Stimulated activated naive CD4-positive, alpha-beta T cell (primary cell): ENCODE measurements around the gene LRRC3B.

Source experiments
- DNase-seq, 6 experiments: peaks; one replicate each; lab custom pipeline; 2025; lab: John Stamatoyannopoulos, UW

The LRRC3B gene

DNA sequence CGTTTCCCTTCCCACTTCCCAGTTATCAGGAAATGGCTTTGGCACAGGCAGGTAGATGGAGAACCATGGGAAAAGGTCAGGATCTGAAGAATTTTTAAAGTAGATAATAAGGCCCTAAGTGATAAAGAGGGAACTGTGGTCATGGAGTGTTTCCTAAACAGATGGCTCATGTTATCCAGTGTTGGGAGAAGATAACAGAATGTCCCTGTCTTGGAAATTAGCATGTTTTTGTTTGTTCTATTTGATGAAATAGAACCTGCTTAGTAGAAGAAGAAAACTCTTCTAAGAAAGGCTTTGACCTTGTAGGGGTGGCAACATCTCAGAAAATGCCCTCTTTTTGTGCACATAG lies 8.8 kb downstream of the LRRC3B start:
- no peak for DNase-seq

DNA sequence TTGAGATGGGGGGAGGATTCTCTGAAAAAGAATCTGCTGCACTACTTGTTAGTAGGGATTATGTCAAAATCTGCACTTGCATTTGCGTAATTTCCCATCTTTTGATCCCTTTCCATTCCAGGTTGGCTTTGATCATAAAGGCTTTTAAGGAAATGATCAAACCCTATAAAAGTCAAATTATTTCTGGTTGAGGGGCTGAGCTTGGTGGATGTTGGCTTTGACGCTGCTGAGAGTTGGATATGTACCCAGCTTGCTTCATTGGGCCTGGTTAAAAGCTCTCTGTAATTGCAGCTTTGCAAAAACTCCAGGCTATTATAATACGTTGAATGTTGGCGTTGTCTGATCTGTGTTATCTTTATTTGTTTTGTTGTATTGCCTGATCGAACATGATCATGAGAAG lies 12.0 kb downstream of the LRRC3B start:
- DNase-seq = no peak

DNA sequence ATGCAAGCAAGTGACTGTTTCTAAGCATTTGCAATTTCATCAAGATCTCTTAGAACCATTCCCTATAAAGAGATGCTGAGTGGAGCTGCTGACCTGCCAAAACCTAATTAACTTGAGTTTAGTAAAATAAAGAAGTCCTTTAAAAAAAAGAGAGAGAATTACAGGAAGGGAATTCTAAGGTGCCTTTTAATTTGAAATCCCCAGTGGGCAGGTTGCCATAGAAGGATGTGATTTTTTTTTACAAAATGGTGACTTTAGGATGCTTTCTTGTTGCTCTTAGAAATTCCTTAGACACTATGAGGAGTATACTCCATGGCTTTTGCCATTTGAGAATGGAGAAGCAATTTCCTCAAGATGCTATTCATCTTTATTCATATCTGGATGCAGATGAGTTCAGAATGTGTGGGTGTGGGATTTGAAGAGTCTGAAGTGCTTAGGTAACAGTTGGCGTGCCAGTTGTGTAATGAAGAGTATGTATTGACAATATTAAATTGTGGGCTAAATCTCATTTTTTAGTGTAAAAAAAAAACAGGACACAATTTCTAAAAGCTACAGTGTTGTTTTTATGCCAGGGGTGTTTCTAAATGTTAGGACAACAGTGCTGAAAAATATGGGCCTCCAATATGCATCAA lies 13.6 kb downstream of the LRRC3B start:
- no peak for DNase-seq

DNA sequence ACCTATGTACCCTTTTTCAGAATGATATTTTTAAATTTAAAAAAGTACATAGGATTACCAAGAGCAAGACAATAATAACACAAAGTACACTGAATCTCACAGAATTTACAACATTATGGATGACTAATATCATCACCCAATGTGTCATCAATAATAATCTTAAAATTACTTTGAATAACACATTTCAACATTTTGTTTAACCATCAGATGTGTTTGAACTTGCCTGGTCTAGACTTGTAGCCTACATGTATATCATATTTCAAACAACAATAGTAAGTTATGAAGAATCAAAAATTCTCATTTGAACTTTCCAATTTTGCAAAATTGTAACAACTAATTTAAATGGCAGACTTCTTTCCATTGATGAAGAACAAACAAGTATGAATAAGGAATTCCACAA lies 15.1 kb downstream of the LRRC3B start:
- no peak for DNase-seq

DNA sequence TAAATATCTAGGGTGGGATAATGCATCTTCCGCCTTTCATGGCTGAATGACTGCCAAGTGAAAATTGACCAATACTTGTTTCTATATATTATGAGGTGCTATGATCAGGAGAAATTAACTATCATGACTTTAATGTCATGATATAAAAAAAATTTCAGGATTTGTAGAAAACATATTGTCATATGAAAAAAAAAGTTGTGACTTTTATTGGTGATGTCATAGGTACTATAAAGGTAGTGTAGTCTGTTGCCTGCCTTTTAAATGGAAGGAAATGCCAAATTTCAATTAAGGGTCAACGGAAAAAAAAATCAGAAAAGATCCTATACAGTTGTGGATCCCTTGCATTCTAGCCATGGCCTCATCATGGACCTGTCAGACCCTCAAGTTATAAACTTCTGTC lies 15.5 kb downstream of the LRRC3B start:
- no peak for DNase-seq

DNA sequence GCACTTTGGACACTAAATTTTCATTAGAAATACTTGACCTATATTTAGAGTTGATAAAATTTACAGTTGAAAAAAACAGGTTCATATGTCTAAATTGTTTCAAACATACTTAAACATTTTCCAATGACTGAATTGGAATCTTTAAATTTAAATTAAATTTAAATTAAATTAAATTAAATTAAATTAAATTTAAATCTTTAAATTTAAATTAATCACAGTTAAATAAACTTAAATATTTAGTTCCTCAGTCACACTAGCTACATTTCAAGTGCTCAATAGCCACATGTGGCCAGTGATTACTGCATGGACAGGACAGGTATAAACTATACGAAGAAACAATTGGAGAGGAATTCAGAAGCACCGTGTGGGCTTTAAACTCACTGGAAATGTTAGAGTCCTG lies 16.8 kb downstream of the LRRC3B start:
- no peak for DNase-seq

DNA sequence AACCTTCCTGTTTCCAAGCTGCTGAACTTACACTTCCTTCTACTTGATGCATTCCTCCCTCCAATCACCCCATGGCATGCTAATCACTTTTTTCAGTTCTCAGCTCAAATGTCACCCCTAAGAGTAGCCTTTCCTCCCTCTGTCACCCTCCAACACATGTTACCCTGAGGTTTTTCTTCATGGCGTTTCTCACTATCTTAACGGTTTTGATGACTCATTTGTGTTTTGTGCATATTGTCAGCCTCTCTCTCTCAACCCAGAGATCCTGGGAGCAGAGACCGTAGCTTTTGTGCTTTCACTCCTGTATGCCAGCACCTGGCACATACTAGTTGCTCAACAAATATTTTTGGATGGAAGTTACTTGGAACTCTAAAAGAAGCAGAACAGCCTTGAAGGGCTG lies 24.5 kb downstream of the LRRC3B start:
- no peak for DNase-seq

DNA sequence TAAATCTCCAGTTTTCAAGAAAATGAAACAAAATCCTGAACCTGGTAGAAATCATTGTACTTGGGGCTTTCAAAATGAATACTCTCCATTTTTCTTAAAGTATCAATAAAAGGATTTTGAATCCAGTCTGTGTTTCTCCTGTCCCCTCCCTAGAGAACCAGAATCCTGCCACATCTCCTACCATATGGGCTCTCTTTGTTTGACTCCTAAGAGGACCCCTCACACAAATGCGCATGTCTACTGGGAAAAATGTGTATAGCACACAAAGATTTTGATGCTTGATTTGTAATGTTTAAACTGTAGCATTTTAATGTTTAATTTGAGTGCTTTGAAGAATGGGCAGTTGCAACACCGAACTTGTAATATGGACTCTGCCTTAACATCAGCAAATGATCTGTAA lies 25.9 kb downstream of the LRRC3B start:
- DNase-seq = no peak

DNA sequence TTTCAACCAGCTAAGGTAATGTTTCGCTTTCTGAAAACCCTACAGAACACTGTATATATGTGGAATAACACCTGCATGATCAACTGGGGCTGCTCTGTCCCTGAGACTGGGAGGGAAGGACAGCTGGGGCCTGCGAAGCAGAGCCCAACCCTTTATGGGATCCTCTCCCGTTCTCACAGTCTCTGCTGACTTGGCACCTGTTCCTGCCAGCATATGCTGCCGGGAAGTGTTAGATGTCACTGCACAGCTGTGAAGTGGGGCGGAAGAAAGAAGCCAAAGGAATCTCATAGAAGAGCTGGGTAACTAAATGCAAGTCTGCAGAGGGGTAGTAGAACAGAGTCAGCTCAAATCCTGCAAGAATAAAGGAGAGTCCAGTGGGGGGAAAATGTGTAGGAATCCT lies 29.6 kb downstream of the LRRC3B start:
- no peak for DNase-seq

DNA sequence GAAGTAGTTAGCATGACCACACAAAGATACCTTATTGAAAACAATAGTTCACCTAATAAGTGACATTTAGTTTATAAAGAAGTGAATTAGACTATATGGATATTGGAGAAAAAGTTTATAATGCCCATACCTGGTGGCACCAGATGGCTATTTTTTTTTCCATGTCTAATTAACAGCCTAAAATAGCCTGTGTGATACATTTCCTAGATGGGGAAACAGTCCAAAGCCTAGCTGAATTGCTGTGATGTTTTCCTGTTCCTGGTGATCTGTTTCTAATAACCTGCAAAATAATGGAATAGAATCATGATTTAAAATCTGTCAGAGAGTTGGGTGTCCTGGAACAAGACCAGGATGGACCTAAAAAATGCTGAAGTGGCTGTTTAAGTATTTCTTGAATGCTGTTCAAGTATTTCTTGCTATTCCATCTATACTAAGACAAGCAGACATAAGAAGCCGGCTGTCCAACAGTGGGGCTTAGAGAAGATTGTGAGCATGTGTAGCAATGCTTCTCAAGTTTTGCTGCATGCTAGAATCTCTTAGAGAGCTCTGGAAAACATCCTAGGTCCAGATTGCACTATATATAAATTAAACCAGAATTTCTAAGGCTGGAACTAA lies 31.3 kb downstream of the LRRC3B start:
- no peak for DNase-seq

DNA sequence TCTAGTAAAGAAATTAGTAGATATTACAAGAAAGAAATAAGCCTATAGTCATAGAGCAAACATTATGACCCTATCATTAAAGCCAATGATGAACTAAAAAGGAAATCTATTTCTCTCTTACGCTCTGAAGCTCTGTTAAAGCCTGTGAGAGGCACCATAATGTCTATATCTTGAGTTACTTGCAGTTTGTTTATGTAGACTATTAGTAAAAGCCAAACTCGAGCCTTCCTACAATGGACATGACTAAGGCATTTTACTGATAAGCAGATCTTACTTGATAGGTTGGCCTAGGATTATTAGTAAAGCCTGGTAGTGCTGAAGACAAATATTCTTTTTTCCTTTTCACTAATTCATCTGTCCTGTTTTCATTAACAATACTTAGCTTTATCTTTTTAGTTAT lies 32.7 kb downstream of the LRRC3B start:
- DNase-seq = no peak

DNA sequence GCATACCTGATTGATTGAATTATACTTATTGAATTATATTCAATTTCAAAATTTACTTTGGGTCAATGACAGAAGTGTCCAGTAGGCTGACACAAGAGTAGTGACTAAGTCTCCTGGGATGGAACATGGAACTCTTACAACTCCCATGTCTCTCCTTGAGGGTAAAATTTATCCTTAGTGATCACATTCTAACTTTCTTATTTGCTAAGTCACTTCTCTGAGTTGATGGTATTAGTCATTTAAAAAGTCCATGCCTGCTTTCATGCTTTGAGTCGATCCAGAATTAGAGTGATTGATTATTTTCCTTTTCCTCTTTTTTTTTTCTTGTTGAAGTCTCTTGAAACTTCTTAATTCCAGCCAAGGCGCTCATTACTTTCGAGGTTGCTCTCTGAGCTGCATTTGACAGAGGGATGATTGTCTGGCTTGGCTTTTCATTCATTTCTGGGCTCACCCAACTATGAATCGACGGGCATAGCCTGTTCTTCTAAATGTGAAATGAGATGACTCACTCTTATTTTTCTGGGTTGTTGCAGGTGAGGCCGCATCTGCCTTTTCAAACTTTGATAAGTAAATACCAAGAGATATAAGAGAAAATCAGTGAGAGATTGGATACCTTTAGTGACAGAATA lies 34.9 kb downstream of the LRRC3B start:
- DNase-seq = no peak

DNA sequence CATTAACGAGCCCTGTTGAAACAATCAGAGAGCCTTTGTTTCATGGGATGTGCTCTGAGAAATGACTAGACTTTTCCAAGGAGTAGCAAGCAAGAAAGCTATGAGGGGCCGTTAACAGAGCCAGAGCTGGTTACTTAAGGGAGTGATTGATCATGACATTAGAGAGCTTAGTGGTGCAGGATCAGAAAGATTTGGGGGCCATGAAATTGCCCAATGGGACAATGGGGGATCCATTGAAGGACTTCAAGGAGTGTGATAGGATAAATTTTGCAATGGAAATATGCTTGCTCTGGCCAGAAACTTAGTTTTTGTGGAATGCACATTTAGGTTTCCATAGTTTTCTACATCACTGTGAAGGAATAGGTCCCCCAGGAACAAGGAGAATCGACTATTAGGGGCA lies 45.6 kb downstream of the LRRC3B start:
- no peak for DNase-seq

DNA sequence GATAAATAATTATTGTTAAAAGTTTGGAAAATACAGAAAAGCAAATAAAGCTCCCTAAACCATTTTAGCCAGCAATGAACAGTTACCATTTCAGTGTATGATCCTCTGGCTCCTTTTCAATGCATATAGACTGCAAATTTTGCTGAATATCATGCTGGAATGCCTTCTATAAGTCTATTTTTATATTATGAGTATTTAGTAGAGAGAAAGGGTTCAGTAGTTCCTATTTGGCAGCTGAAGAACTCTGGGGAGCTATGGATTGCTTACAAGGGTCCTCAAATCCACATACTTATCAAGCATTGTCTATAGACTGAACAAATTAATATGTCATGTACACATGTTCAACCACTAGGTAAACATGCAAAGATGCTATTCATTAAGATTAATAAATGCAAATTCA lies 46.1 kb downstream of the LRRC3B start:
- DNase-seq = no peak

DNA sequence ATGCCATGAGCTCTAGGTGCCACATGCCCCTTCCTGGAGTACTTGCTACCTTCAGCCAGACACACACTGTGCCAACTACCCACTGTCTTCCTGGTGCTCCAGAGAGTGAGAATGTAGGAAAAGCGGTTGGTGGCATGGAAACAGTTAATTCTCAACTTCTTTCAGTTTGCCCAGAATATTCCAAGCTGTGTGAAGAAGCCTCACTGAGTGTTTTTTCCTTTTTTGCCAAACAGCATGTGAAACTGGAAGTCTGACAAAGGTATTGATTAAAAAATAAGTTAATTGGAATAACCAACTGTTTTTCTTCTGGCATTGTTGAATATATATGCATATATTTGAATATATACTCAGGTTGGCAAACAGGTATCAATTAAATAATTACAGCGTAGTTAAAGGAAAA lies 52.8 kb downstream of the LRRC3B start:
- DNase-seq = no peak

DNA sequence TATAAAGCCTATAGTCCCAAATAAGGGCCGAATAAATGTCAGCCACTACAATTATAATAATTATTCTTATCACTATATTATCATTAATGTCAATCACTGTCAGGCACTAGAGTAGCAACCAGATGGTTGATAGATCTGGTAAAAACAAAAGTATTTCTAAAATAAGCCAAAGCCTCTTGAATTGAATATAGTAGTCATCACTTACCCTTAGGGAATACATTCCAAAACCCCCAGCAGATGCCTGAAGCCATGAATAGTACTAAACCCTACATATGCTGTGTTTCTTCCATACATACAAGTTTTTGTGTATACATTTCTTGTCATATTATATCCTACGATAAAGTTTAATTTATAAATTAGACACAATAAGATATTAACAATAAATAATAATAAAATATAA lies 59.1 kb downstream of the LRRC3B start:
- DNase-seq = no peak

DNA sequence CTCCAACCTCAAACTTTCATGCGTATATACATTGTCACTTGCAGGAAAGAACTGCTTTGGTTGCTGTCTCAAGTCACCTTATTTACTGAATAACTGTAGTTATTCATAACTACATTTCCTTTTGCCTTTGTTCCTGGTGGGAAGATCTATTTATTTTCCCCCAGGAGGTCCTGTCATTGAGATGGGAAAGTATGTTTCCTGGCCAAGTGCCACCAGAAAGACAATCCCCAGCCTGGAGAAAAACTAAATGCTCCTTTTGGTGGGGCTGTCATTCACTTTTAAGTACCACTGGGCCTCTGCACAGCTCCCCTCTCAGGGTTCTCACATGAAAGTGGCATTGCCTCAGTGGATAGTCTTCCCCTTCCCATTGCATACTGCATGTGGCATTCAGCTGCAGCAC lies 59.8 kb downstream of the LRRC3B start:
- no peak for DNase-seq

DNA sequence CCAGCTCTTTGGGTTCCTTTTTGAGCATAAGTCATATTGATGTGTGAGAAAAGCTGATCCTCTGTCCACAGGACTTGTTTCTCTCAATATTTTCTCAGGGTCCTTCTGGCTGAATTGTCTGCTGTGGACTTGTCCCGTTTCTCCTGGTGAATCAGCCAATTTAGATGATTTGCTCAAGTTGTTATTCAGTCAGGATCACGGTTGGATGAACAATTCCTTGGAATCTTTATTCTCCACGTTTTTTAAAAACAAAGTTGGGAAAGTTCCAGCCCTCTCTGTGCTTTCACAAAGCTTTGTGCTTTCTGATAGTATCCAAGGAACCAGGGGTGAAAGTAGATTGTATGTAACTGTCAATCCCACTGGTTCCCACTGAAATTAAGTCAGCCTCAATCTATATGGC lies 61.3 kb downstream of the LRRC3B start:
- no peak for DNase-seq

DNA sequence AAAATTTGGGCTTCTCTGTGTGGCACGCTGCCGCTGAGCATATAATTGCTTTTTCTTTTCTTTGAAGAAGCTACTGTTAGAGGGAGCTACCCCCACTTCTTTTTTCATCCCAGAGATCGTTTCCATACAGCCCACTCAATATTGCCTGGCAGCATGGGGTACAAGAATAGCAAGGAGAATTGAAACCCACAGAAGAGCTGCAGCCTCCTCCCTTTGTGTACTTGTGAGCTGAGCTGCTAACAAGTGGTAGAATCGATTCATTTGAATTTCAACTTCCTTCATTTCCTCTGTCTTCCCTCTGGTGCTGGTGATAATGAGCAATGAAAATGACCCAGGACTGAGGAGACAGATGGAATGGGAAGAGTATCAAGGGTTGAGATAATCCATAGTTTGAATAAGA lies 64.9 kb downstream of the LRRC3B start:
- DNase-seq = no peak

DNA sequence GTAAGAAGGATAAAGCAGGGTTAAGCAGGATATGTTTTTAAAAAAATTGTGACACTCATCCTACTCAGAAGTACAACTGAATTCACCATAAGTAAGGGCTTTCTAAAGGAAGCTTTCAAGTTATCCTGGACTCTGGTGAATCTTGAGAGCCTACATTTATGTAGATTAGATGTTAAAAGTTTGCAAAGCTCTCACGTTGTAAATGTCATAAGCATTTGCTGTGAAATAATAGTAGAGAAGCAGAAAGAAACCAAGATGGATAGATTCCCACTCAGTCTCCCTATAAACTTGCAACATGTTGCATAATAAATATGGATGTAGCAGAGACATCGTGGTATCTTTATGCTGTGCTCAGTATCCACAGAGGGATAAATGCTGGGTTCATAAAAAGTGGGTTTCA lies 77.0 kb downstream of the LRRC3B start:
- DNase-seq = no peak

DNA sequence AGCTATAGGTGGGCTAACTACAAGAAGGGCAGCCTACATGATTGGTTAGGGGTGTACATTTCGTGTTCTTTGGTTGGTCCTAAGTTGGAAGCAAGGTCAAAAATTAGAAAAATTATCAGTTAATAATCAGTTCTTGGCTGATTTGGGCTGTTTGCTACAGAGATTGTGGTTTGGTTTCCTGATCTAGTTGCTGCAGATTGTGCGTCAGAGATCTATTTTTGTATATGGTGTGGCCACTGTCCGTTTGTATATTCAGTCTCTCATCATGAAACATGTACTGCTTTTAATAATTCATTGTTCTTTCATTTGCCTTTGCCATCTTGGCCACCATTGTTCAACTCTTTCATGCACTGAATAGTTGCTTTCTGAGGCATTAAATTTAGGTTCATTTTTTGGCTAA lies 80.9 kb downstream of the LRRC3B start:
- no peak for DNase-seq

DNA sequence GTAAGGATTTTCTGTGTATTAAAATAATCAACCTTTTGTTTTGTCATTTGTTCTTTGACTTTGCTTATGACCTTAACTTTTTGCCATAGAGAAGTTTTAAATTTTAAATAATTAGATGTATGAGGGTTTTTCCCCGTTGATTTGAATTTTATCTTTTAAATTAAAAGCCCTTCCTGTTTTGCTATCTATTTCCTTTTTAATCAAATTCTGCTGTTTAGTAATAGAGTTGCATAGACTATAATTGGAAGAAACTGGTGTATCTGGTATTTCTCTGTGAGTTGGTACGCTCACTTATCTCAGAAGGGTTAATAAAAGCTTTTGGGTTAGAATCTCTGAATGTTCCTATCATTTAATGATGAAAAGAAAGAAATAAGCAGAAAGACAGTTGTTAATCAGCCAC lies 82.2 kb downstream of the LRRC3B start:
- DNase-seq = no peak

DNA sequence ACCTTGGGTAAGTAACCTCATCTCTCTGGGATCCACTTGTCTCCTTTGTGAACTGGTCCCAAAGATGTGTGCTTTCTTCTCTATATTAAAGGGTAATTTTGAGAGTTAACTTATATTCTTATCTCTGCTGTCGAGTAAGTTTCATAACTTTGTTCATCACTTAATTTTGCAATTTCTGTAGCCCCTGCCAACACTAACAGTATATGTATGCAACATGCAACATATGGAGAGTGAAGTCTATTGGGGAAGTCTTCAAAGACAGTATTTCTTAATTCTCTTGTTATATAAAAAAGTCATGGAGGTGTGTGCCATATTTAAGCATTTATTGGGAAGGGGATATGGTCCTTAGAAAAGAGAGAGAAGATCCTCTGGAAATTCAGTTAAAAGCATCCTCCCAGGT lies 85.9 kb downstream of the LRRC3B start:
- DNase-seq = no peak
